Activated T-helper 1 cell treated with anti-CD3 and anti-CD28 coated beads, Interleukin-12 subunit alpha, Interleukin-12 subunit beta, Interleukin-2, Interleukin-4 antibody, amounts not matched to agents 30 ng/mL and 10 ng/mL and 1 ng/mL, durations not matched to agents 14 hours and 24 hours and 36 hours (primary cell): ENCODE data around the gene ARHGAP29. TPM values are rescaled to one million over a fixed set of nuclear protein-coding genes. Genes with fewer than 3 reads are reported as not detected.

ENCODE experiments used
- DNase-seq: peaks from one replicate; pipeline ENCODE4 v3.0.0; 2021; ENCODE audit warnings: low spot score
- H3K27ac Mint-ChIP-seq: one replicate; pipeline ENCODE4 v1.8.0; 2021; ENCODE audit warnings: mild to moderate bottlenecking, mixed read lengths
- H3K27me3 Mint-ChIP-seq: one replicate; pipeline ENCODE4 v1.8.0; 2022; ENCODE audit warnings: mild to moderate bottlenecking, moderate library complexity, mixed read lengths; ENCODE audit not compliant: insufficient read depth
- H3K36me3 Mint-ChIP-seq: one replicate; pipeline ENCODE4 v1.8.0; 2021; ENCODE audit warnings: low read depth, mixed read lengths
- H3K4me1 Mint-ChIP-seq: one replicate; pipeline ENCODE4 v1.8.0; 2021; ENCODE audit warnings: low read depth, mixed read lengths
- H3K4me3 Mint-ChIP-seq: one replicate; pipeline ENCODE4 v1.8.0; 2021; ENCODE audit warnings: mild to moderate bottlenecking, moderate library complexity, mixed read lengths
- H3K9me3 Mint-ChIP-seq: one replicate; pipeline ENCODE4 v1.8.0; 2021; ENCODE audit warnings: mixed read lengths
- intact Hi-C: fragments of 100-400 bp; cut with micrococcal nuclease; formaldehyde crosslinking; loops from one replicate; pipeline ENCODE4 v1.15.1; 2024
- total RNA-seq: library from RNA; stranded (reverse); gene quantifications from 2 replicates; pipeline ENCODE4 v1.2.3, GENCODE V29; 2022

ARHGAP29 gene
- total RNA-seq, 1 donor from 2014 or later: not detected

- peaks cover 13% of the 10 kb centered on the region for H3K9me3 Mint-ChIP-seq
- H3K4me3 Mint-ChIP-seq: no peak overlapping the region
- H3K4me1 Mint-ChIP-seq: peaks cover 6% of the 10 kb centered on the region
- intact Hi-C loops: loop anchor here (10.0 kb wide), 1 partner anchor 174 kb away; the partner anchor contains the start of gene ABCD3
- H3K27ac Mint-ChIP-seq: no peak overlapping the region
- H3K36me3 Mint-ChIP-seq: no peaks in the 10 kb centered on the region
- DNase-seq: no peak
- H3K27me3 Mint-ChIP-seq: peaks cover 58% of the 10 kb centered on the region
These were observed 3.4 kb upstream of the ARHGAP29 start for GRCh38 chr1:94240822-94241221.

- H3K9me3 Mint-ChIP-seq: peaks cover 13% of the 10 kb centered on the region
- H3K4me3 Mint-ChIP-seq: no peak overlapping the region
- DNase-seq: no peak
- no peaks in the 10 kb centered on the region for H3K36me3 Mint-ChIP-seq
- H3K4me1 Mint-ChIP-seq: peaks cover 9% of the 10 kb centered on the region
- peaks cover 59% of the 10 kb centered on the region for H3K27me3 Mint-ChIP-seq
- intact Hi-C loops: loop anchor here (10.0 kb wide), 4 partner anchors 95 to 305 kb away; partner anchors contain the start of genes ABCD3 and F3
- H3K27ac Mint-ChIP-seq: no peak overlapping the region
These were observed 2.4 kb upstream of the ARHGAP29 start for GRCh38 chr1:94239796-94240195.

DNA sequence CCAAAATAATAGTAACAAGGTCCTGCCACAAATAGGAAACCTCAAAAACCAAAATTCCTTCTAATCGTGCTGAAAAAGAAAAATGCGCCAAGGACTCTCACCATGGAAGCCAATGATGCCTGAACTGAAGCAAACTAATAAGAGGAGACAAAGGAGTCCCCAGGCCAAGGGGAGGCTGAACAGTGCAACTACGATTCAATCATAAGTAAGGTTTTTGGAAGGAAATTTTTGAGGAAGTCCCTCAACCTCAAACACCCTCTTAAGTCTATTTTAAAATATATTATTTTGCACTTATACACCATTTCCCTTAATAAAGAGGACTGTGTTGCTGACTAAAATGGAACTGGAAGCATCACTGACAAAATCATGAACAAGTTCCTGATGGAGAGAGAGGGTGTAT, 1.7 kb upstream of the ARHGAP29 start:
- peaks cover 60% of the 10 kb centered on the region for H3K27me3 Mint-ChIP-seq
- peaks cover 13% of the 10 kb centered on the region for H3K9me3 Mint-ChIP-seq
- intact Hi-C loops: loop anchor here (10.0 kb wide), 3 partner anchors 96 to 306 kb away; partner anchors contain the start of gene F3

GRCh38 chr1:94236630-94237290, 624 bp downstream of the ARHGAP29 start:
- Mint-ChIP-seq H3K27ac (no peak overlapping the region), H3K27me3 (peaks cover 67% of the 10 kb centered on the region), H3K36me3 (no peaks in the 10 kb centered on the region), H3K4me1 (peaks cover 9% of the 10 kb centered on the region), H3K4me3 (peak overlapping the region; percentile 46), H3K9me3 (no peaks in the 10 kb centered on the region)
- no peak for DNase-seq
- intact Hi-C loops: loop anchor here (10.0 kb wide), 3 partner anchors 98 to 308 kb away; partner anchors contain the start of gene F3

More for the DNA sequence above, 1.7 kb upstream of the ARHGAP29 start:
- no peak overlapping the region for H3K4me3 Mint-ChIP-seq
- H3K4me1 Mint-ChIP-seq: peaks cover 9% of the 10 kb centered on the region
- H3K27ac Mint-ChIP-seq: no peak overlapping the region
- no peak for DNase-seq
- no peaks in the 10 kb centered on the region for H3K36me3 Mint-ChIP-seq

- Mint-ChIP-seq H3K36me3 (no peaks in the 10 kb centered on the region), H3K27me3 (peaks cover 72% of the 10 kb centered on the region), H3K9me3 (no peaks in the 10 kb centered on the region), H3K4me3 (peak overlapping the region; percentile 46), H3K27ac (no peak overlapping the region), H3K4me1 (peaks cover 9% of the 10 kb centered on the region)
- DNase-seq: no peak
- intact Hi-C loops: loop anchor here (10.0 kb wide), 3 partner anchors 99 to 309 kb away; partner anchors contain the start of gene F3
These were observed 1.3 kb downstream of the ARHGAP29 start for GRCh38 chr1:94236013-94236491.

DNA sequence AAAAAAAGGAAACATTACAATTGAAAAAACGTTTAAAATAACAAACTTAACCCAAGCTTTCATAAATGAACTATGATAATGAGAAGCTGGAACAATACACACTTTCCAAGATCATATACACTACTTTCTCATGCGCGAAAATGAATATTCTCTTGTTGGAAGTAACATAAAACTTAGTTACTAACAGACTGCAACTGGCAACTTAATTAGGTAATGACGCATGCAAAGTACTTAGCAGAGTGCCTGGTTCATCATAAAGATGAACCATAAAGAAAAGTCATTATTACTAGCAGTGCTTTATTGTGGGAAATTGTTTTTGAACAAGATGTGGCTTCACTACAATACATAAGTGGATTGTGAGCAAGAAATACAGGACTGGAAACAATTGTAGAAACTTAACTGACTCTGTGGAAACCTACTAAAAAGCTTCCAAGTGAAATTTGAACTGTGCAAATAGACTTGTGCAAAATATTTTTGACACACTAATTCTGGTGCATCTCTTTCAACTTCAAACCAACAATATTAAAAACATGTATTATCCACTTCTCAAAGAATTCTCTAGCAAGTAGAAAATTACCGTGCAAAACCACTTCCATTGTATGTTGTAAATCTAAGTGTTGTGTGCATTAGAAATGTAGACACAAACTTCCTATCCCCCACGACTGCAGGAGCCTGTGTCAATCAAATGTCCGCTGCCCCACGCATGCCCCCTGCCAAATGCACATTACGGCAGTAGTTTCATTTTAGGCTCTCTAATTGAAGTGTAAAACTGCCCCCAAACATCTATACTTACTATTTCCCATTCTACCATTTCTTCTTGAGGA, 2.0 kb downstream of the ARHGAP29 start:
- Mint-ChIP-seq H3K4me1 (peaks cover 9% of the 10 kb centered on the region), H3K36me3 (no peaks in the 10 kb centered on the region), H3K27me3 (peaks cover 71% of the 10 kb centered on the region), H3K27ac (no peak overlapping the region), H3K9me3 (no peaks in the 10 kb centered on the region), H3K4me3 (no peak overlapping the region)
- intact Hi-C loops: loop anchor here (10.0 kb wide), 3 partner anchors 99 to 309 kb away; partner anchors contain the start of gene F3
- no peak for DNase-seq

DNA sequence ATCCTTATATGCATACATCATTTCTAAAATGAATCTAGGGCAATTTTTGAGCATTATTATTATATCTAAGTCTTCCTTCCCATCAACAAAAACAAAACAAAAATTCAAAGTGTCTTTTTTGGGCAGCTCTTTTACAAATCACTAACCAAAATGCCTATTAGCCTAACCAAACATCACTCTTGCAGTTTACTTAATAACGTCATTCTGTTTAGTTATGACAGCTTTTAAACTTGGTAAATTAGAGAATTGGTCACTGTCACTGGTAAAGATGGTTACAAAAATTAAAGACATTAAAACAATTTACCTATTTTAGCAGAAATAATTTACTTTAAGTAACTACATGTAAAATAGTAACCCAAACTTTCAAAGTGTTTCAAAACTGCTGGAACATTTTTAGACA, 2.8 kb downstream of the ARHGAP29 start:
- Mint-ChIP-seq H3K27ac (no peak overlapping the region), H3K27me3 (peaks cover 71% of the 10 kb centered on the region), H3K9me3 (no peaks in the 10 kb centered on the region), H3K36me3 (no peaks in the 10 kb centered on the region), H3K4me1 (peaks cover 9% of the 10 kb centered on the region), H3K4me3 (no peak overlapping the region)
- intact Hi-C loops: loop anchor here (10.0 kb wide), 3 partner anchors 100 to 310 kb away; partner anchors contain the start of gene F3
- DNase-seq: no peak

DNA sequence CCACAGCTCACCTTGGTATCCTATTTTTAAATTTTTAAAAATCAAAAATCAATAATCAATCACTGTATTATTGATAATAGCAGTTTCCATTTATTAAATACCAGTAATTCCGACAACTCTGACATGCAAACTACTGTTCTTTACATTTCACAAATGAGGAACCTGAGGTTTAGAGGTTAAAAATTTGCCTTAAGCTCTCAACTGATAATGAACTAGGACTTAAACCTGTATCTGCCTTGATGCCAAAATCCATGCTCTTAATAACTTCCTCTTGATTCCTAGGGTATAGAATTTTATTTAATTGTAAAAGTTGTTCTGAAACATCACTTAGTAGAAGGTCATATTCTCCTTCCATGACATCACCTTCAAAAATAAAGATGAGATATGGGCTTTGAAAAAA, 5.6 kb downstream of the ARHGAP29 start:
- intact Hi-C loops: loop anchor here (10.0 kb wide), 3 partner anchors 103 to 313 kb away; partner anchors contain the start of gene F3
- DNase-seq: no peak
- Mint-ChIP-seq H3K36me3 (no peaks in the 10 kb centered on the region), H3K4me1 (peaks cover 9% of the 10 kb centered on the region), H3K27me3 (peaks cover 63% of the 10 kb centered on the region), H3K27ac (no peak overlapping the region), H3K4me3 (no peak overlapping the region), H3K9me3 (no peaks in the 10 kb centered on the region)

- Mint-ChIP-seq H3K9me3 (no peaks in the 10 kb centered on the region), H3K4me3 (no peak overlapping the region), H3K4me1 (peaks cover 3% of the 10 kb centered on the region), H3K36me3 (no peaks in the 10 kb centered on the region), H3K27me3 (peaks cover 58% of the 10 kb centered on the region), H3K27ac (no peak overlapping the region)
- intact Hi-C loops: loop anchor here (10.0 kb wide), 3 partner anchors 104 to 314 kb away; partner anchors contain the start of gene F3
- DNase-seq: no peak
These were observed 6.5 kb downstream of the ARHGAP29 start for GRCh38 chr1:94230920-94231319.

DNA sequence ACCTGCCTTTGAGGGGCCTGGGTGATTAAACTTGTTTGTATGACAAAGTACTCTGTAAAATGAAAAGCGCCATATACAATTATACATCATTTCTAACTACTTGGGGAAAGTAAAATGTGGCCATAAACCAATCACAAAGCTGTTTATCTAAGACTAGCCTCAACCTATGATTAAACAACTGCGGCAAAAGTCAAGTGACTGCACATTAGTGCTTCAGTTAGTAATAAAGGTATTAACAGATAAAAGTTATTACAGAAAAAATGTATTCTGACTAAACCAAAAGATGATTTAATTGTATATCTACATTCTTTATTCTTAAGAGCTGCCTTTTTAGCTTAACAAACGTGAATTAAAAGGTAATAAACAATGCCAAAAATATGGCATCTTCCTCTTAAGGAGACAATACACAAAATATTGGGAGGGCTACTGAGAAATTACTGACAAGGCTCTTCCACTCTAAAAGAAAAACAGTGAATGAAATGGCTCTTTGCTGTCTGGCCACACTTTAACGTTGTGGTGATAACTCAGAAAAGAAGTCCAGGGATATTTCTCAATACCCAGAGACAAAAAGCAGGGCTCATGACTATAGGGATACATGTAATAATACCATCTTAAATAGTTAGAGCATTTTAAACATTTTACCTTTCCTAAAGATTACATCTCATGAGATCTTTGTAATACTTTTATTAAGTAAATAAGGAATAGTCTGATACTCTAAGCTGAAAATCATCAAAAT, 8.6 kb downstream of the ARHGAP29 start:
- Mint-ChIP-seq H3K36me3 (no peaks in the 10 kb centered on the region), H3K9me3 (no peaks in the 10 kb centered on the region), H3K27me3 (peaks cover 38% of the 10 kb centered on the region), H3K4me1 (no peaks in the 10 kb centered on the region), H3K4me3 (no peak overlapping the region), H3K27ac (no peak overlapping the region)
- intact Hi-C loops: no loop called here
- no peak for DNase-seq

GRCh38 chr1:94227624-94228023, 9.8 kb downstream of the ARHGAP29 start:
- intact Hi-C loops: no loop called here
- no peaks in the 10 kb centered on the region for H3K36me3 Mint-ChIP-seq
- no peak overlapping the region for H3K27ac Mint-ChIP-seq
- H3K27me3 Mint-ChIP-seq: peaks cover 32% of the 10 kb centered on the region
- no peaks in the 10 kb centered on the region for H3K4me1 Mint-ChIP-seq
- no peak overlapping the region for H3K4me3 Mint-ChIP-seq
- no peak for DNase-seq
- no peaks in the 10 kb centered on the region for H3K9me3 Mint-ChIP-seq

- DNase-seq: no peak
- H3K27ac Mint-ChIP-seq: no peak overlapping the region
- H3K4me3 Mint-ChIP-seq: no peak overlapping the region
- no peaks in the 10 kb centered on the region for H3K36me3 Mint-ChIP-seq
- H3K9me3 Mint-ChIP-seq: no peaks in the 10 kb centered on the region
- no peaks in the 10 kb centered on the region for H3K4me1 Mint-ChIP-seq
- H3K27me3 Mint-ChIP-seq: peaks cover 20% of the 10 kb centered on the region
- intact Hi-C loops: no loop called here
These were observed 11.5 kb downstream of the ARHGAP29 start for GRCh38 chr1:94225845-94226244.
